HG03139 (cell line): ENCODE results near the gene SLFN12L.
A peak's percentile ranks its signal among the peaks of the same experiment; 100 is the strongest.

ENCODE experiments used
- ATAC-seq: cut with Tn5 transposase; IDR thresholded peaks from one replicate; pipeline ENCODE4 v1.9.1; 2021; ENCODE audit not compliant: unreplicated experiment

The SLFN12L gene

DNA sequence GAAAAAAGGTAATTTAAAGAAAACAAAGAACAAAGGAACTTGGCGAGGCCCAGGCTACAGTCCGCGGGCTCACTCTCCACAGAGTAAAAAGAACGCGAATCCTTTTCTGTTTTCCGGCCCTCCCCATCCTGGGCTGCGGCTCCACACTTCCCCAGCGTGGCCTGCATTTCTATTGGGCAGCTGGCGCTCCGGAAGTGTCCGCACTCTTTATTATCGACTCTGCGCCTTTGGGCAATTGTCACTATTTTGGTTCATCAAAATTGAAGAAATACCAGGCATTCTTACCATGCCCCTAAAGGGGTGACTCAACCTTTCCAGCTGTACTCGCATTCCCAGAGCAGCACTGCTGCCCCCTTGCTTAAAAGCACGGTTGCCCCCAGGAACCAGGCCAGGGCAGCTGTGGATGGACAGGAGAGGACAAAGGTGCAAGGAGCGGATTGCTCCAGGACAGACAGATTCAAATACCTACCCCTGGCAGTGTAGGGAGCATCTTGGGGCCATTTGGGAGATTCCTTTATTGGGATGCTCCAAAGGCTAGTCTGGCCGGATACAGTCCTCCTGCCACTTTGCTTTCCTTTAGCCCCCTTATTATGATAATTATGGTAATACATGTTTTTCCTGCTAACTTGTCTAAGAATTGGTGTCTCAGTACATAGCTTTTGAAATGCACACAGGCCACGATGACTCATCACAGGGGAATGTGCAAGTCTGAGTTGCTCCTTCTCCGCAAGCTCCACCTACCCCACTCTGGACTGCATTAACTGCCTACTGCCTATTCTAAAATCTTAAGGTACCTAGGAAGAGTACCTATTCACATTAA is 104.2 kb downstream of the SLFN12L start:
- peak; percentile 32 for ATAC-seq

DNA sequence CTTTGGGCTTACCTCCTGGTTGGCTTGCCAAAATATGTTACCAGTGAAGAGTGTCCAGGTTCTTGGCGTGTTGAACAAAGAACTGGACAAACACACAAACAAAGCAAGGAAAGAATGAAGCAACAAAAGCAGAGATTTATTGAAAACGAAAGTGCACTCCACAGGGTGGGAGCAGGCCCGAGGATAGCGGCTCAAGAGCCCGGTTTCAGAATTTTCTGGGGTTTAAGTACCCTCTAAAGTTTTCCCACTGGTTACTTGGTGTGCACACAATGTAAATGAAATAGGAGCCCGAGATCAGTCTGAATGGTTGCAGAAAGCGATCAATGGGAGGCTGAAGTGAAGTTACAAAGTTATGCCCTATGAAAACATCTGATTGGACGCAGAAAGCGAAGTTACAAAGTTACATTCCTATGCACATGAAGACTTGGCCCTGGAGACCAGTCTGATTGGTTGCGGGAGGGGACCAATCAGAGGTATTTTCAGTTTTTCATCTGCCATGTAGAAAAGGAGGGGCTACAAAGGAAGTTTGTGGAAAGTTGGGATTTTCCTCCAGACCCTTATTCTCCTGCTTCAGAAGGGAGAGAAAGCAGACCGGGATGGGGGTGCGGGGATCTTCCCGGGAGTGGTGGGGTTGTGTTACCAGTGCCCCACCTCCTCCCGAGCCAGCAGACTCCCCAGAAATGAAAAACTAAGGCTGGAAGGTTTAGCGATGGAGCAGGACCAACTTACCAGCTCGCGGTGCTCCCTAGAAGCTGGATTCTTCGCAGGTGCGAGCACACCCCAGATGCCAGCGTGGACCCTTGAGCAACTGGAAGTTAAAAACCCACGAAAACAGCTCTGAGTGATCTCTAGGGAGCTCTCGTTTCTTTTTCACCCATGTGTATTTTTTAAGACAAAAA is 105.1 kb downstream of the SLFN12L start, which contains the start of gene SLFN12:
Gene SLFN12, minus strand, starts transcription at position 325 of the 899 bp plus-strand sequence. CDS start 9,472 bp downstream, outside the sequence.
- ATAC-seq, result peak; percentile 73

DNA sequence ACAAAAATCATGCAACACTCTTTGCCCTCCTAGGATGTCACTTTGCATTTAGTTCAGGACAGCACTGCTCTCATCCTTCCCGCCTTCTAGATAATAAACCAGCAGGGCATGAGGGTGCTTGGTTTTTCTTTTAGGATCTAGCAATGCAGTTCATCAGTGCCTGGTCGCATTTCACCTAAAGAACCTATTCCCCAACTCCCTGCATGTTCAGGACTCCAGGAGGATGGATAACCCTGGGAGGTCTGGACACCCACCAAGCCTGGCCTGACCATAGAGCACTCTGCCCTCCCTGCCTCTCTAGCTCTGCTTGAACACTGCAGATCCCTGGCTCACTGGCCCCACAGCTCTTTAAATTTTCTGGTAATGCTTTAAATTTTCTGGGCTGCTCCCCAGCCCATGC is 107.8 kb downstream of the SLFN12L start:
- no peak for ATAC-seq

DNA sequence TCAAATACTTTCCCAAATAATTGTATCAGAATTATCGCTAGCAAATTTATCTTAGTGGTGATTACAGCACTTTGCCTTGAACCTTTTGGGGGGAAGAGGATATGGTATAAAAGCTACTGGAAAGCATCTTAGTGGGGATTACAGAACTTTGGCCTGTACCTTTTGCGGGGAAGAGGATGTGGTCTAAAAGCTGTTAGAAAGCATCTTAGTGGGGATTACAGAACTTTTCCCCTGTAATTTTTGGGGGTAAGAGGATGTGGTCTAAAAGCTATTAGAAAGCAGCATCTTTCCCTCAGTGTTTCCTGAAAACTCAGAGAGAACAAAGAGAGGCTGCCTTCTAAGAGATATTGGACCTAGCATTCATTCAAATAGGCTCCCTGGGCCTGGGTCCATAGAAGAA is 109.2 kb downstream of the SLFN12L start:
- ATAC-seq, result no peak

DNA sequence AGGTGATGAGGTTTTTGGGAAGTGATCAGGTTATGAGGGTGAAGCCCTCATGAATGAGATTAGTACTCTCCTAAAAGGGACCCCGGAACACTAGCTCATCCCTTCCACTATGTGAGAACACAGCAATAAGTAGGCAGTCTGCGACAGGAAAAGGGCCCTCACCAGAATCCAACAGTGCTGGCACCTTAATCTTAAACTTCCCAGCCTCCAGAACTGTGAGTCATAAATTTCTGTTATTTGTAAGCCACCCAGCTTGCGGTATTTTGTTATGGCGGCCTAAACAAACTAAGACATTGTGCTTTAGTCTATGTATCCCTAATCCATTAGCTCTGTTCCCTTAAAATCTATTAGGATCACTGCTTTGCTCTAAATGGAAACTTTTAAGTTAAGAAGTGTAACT is 113.7 kb downstream of the SLFN12L start:
- ATAC-seq, result no peak
